ENCODE measurements around the gene PIGU. TPM values are rescaled to one million over a fixed set of nuclear protein-coding genes. Genes with fewer than 3 reads are reported as not detected.

PIGU gene
- polyA plus RNA-seq, 1 donor from 2014 or later = 35.8 TPM

- Histone ChIP-seq H2AFZ (ENCODE audit: low read depth, low read length) (no peak overlapping the region), H3K4me3 (ENCODE audit: low read length) (no peak overlapping the region), H3K9me2 (ENCODE audit: insufficient read depth, low read length) (no peaks in the 10 kb centered on the region), H3K36me3 (ENCODE audit: insufficient read depth, low read length) (no peaks in the 10 kb centered on the region), H3K9me3 (ENCODE audit: low read length) (no peaks in the 10 kb centered on the region), H3K27ac (ENCODE audit: low read length) (no peak overlapping the region), H3K9ac (ENCODE audit: low read length) (no peak overlapping the region), H3K79me2 (replicated peaks; ENCODE audit: insufficient read depth, low read length) (no peaks in the 10 kb centered on the region), H3K4me2 (ENCODE audit: low read length) (no peak overlapping the region), H4K20me1 (ENCODE audit: insufficient read depth) (no peaks in the 10 kb centered on the region), H3K27me3 (ENCODE audit: insufficient read depth, low read depth, low read length) (no peaks in the 10 kb centered on the region), H3F3A (ENCODE audit: insufficient read depth, low read length, poor library complexity, severe bottlenecking) (no peaks in the 10 kb centered on the region)
- no peak for TF ChIP-seq MXI1 (conservative IDR thresholded peaks at IDR 0.05; ENCODE audit: poor library complexity, severe bottlenecking)
- TF ChIP-seq EZH2 (IDR thresholded peaks at IDR 0.05; ENCODE audit: borderline replicate concordance, insufficient read depth, low read length, poor library complexity, severe bottlenecking) = no peak
- TF ChIP-seq CTCF (IDR thresholded peaks at IDR 0.05; ENCODE audit: poor library complexity, severe bottlenecking) = no peak
- no peak for TF ChIP-seq POLR2AphosphoS5 (IDR thresholded peaks at IDR 0.05)
- TF ChIP-seq EP300 (conservative IDR thresholded peaks at IDR 0.05; ENCODE audit: poor library complexity, severe bottlenecking) = no peak
- TF ChIP-seq TAF1 (IDR thresholded peaks at IDR 0.05; ENCODE audit: low read depth) = no peak
- TF ChIP-seq RAD21 (conservative IDR thresholded peaks at IDR 0.05) = no peak
- no peak for TF ChIP-seq REST (IDR thresholded peaks at IDR 0.05; ENCODE audit: borderline replicate concordance)
- TF ChIP-seq SMC3 (conservative IDR thresholded peaks at IDR 0.05; ENCODE audit: poor library complexity) = no peak
These were observed 34.9 kb downstream of the PIGU start for GRCh38 chr20:34642009-34642408.

DNA sequence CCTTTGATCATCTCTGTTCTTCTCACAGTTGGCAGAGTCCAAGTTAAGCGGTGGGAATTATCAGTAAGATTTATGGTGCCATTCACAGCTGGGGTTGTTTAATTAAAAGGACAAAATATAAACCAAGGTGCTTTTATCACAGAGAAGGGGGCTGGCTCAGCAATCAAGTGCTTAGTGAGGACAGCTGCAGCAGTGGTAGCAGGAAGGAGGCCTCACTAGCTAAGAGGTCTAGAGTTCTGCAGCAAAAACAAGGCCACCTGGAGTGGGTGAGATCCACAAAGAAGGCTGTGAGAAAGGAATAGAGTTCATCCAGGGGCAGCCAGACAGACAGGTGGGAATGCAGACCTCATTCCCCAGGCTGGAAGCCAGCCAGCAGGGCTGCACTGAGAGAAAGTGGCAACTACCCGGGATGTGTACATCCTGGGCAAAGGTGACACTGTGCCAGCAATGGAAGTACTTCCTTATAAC lies 37.1 kb downstream of the PIGU start:
- H3K79me2 ChIP-seq (replicated peaks; ENCODE audit: insufficient read depth, low read length) = no peaks in the 10 kb centered on the region
- no peaks in the 10 kb centered on the region for H3K27me3 ChIP-seq (ENCODE audit: insufficient read depth, low read depth, low read length)
- H3K9ac ChIP-seq (ENCODE audit: low read length) = no peak overlapping the region
- TF ChIP-seq SMC3 (conservative IDR thresholded peaks at IDR 0.05; ENCODE audit: poor library complexity) (no peak), CTCF (IDR thresholded peaks at IDR 0.05; ENCODE audit: poor library complexity, severe bottlenecking) (no peak), REST (IDR thresholded peaks at IDR 0.05; ENCODE audit: borderline replicate concordance) (no peak), TAF1 (IDR thresholded peaks at IDR 0.05; ENCODE audit: low read depth) (no peak), EZH2 (IDR thresholded peaks at IDR 0.05; ENCODE audit: borderline replicate concordance, insufficient read depth, low read length, poor library complexity, severe bottlenecking) (no peak), EP300 (conservative IDR thresholded peaks at IDR 0.05; ENCODE audit: poor library complexity, severe bottlenecking) (no peak), RAD21 (conservative IDR thresholded peaks at IDR 0.05) (no peak), MXI1 (conservative IDR thresholded peaks at IDR 0.05; ENCODE audit: poor library complexity, severe bottlenecking) (no peak), POLR2AphosphoS5 (IDR thresholded peaks at IDR 0.05) (no peak)
- H3K4me3 ChIP-seq (ENCODE audit: low read length) = no peak overlapping the region
- H3F3A ChIP-seq (ENCODE audit: insufficient read depth, low read length, poor library complexity, severe bottlenecking) = no peaks in the 10 kb centered on the region
- H2AFZ ChIP-seq (ENCODE audit: low read depth, low read length) = no peak overlapping the region
- H4K20me1 ChIP-seq (ENCODE audit: insufficient read depth) = no peaks in the 10 kb centered on the region
- no peaks in the 10 kb centered on the region for H3K9me2 ChIP-seq (ENCODE audit: insufficient read depth, low read length)
- no peaks in the 10 kb centered on the region for H3K9me3 ChIP-seq (ENCODE audit: low read length)
- H3K4me2 ChIP-seq (ENCODE audit: low read length) = no peak overlapping the region
- no peaks in the 10 kb centered on the region for H3K36me3 ChIP-seq (ENCODE audit: insufficient read depth, low read length)
- H3K27ac ChIP-seq (ENCODE audit: low read length) = no peak overlapping the region
